B cell (primary cell): ENCODE data around the gene ACOT9. TPM values are rescaled to one million over a fixed set of nuclear protein-coding genes. Genes with fewer than 3 reads are reported as not detected.

ENCODE experiments used
- ATAC-seq: fragments of 200-7000 bp; cut with Tn5 transposase; one replicate; pipeline ENCODE4 v1.10.0; 2021; ENCODE audit warnings: low read depth, mild to moderate bottlenecking, moderate number of reproducible peaks, moderate library complexity
- CTCF ChIA-PET: fragments of 350-600 bp; sonication (Branson Sonifier 250); formaldehyde crosslinking; loops from one replicate; lab custom pipeline; 2021; ENCODE audit warnings: antibody characterized with exemption, inconsistent platforms; lab: Charles Lee
- POLR2A ChIA-PET: fragments of 350-600 bp; sonication (Branson Sonifier 250); formaldehyde crosslinking; loops from one replicate; lab custom pipeline; 2021; ENCODE audit warnings: antibody characterized with exemption; lab: Charles Lee
- DNase-seq: peaks from one replicate; pipeline ENCODE4 v3.0.0; 2013
- H2AFZ ChIP-seq: 2 replicates; pipeline ENCODE4 v1.6.1; 2012; ENCODE audit warnings: mild to moderate bottlenecking, low read depth, low read length; ENCODE audit not compliant: insufficient read depth, poor library complexity, severe bottlenecking
- H3K27ac ChIP-seq, 2 donors: 1 replicate in 1 of 2; 2 replicates in 1 of 2; pipeline ENCODE4 v1.5.1; 2012 to 2013; ENCODE audit warnings: low read length in 2 of 2, mild to moderate bottlenecking in 2 of 2, moderate library complexity in 1 of 2
- H3K27me3 ChIP-seq, 4 experiments: fragments of 200-600 bp in 1 of 4; sonication (generic) in 1 of 4; replicated peaks in 1 of 4; 1 replicate in 2 of 4; 2 replicates in 2 of 4; pipeline versions ENCODE4 v1.6.1 to v1.7.0; 2013 to 2016; ENCODE audit warnings: low read length in 3 of 4, mild to moderate bottlenecking in 2 of 4, mixed read lengths in 1 of 4, moderate library complexity in 1 of 4; ENCODE audit not compliant: insufficient read depth in 4 of 4, control insufficient read depth in 3 of 4; ENCODE audit errors: control extremely low read depth in 1 of 4
- H3K36me3 ChIP-seq, 2 experiments: replicated peaks in 1 of 2; 1 replicate in 1 of 2; 2 replicates in 1 of 2; pipeline versions ENCODE4 v1.6.1 to v1.7.1; 2013; ENCODE audit warnings: low read length in 1 of 2; ENCODE audit not compliant: insufficient read depth in 2 of 2, control insufficient read depth in 1 of 2; ENCODE audit errors: control extremely low read depth in 1 of 2, extremely low read depth in 1 of 2
- H3K4me1 ChIP-seq, 2 donors: fragments of 200-600 bp in 1 of 2; sonication (generic) in 1 of 2; 1 replicate in 1 of 2; 2 replicates in 1 of 2; pipeline versions ENCODE4 v1.5.1 to v1.6.1; 2013 to 2017; ENCODE audit warnings: low read length in 2 of 2; ENCODE audit not compliant: control insufficient read depth in 2 of 2, insufficient read depth in 2 of 2
- H3K4me2 ChIP-seq: replicated peaks from 2 replicates; pipeline ENCODE3; 2012; ENCODE audit warnings: mild to moderate bottlenecking, low read depth, low read length; ENCODE audit not compliant: poor library complexity, severe bottlenecking
- H3K4me3 ChIP-seq, 5 experiments: fragments of 200-600 bp in 1 of 5; sonication (generic) in 1 of 5; 1 replicate in 3 of 5; 2 replicates in 2 of 5; pipeline versions ENCODE4 v1.5.1 to v1.7.0; 2011 to 2016; ENCODE audit warnings: low read length in 4 of 5, mild to moderate bottlenecking in 4 of 5, low read depth in 2 of 5, control low read depth in 1 of 5, moderate library complexity in 1 of 5; ENCODE audit not compliant: insufficient read depth in 1 of 5; ENCODE audit errors: control extremely low read depth in 1 of 5, extremely low read depth in 1 of 5
- H3K79me2 ChIP-seq: fragments of 200-600 bp; sonication (generic); one replicate; pipeline ENCODE4 v1.6.0; 2016; ENCODE audit warnings: low read length; ENCODE audit not compliant: control insufficient read depth, insufficient read depth
- H3K9ac ChIP-seq: fragments of 200-600 bp; sonication (generic); 2 replicates; pipeline ENCODE4 v1.6.1; 2017; ENCODE audit warnings: mild to moderate bottlenecking, low read length, moderate library complexity
- H3K9me3 ChIP-seq, 3 donors: one replicate each; pipeline versions ENCODE4 v1.6.1 to v1.7.1; 2013; ENCODE audit warnings: low read length in 2 of 3; ENCODE audit not compliant: control insufficient read depth in 2 of 3, insufficient read depth in 1 of 3; ENCODE audit errors: control extremely low read depth in 1 of 3
- H4K20me1 ChIP-seq: 2 replicates; pipeline ENCODE4 v1.6.0; 2012; ENCODE audit warnings: mild to moderate bottlenecking, low read length; ENCODE audit not compliant: insufficient read depth, control insufficient read depth, poor library complexity, severe bottlenecking
- H3K27ac Mint-ChIP-seq: one replicate; pipeline ENCODE4 v1.8.0; 2021; ENCODE audit warnings: mixed read lengths
- H3K27me3 Mint-ChIP-seq: one replicate; pipeline ENCODE4 v1.8.0; 2021; ENCODE audit warnings: mixed read lengths
- H3K4me1 Mint-ChIP-seq: one replicate; pipeline ENCODE4 v1.8.0; 2021; ENCODE audit warnings: mixed read lengths
- H3K4me3 Mint-ChIP-seq: one replicate; pipeline ENCODE4 v1.8.0; 2021; ENCODE audit warnings: mixed read lengths
- H3K9me3 Mint-ChIP-seq: one replicate; pipeline ENCODE4 v1.8.0; 2022; ENCODE audit warnings: mixed read lengths; ENCODE audit not compliant: insufficient read depth
- EZH2 ChIP-seq: IDR thresholded peaks from 2 replicates; pipeline ENCODE4 v1.6.1; 2012; ENCODE audit warnings: borderline replicate concordance, low read depth, mild to moderate bottlenecking, moderate library complexity, low read length; ENCODE audit not compliant: insufficient read depth, poor library complexity, severe bottlenecking
- WGBS: methylation state at CpG from one replicate; pipeline ENCODE4 v1.1.5; 2013; ENCODE audit warnings: missing lambda C conversion rate; ENCODE audit not compliant: insufficient coverage; 5-methylcytosine and 5-hydroxymethylcytosine counted together
- intact Hi-C: fragments of 100-400 bp; cut with micrococcal nuclease; formaldehyde crosslinking; loops from one replicate; pipeline ENCODE4 v1.10.0; 2022
- polyA plus RNA-seq: library from polyadenylated mRNA; depleted of rRNA; stranded (reverse); fragments of >200 nt; gene quantifications from 2 replicates; pipeline ENCODE4 v1.2.3, GENCODE V29; 2012
- total RNA-seq, 2 donors: library from RNA; stranded (reverse); fragments of 120-200 nt in 1 of 2; gene quantifications; 1 replicate in 1 of 2; 2 replicates in 1 of 2; pipeline versions ENCODE4 v1.2.3 to v1.2.4, GENCODE V29; 2013 to 2022
- TF ChIP-seq, protein P1 (sequence below): fragments of 200-600 bp; IDR thresholded peaks from one replicate; pipeline ENCODE4 v1.8.0; 2022; ENCODE audit warnings: antibody characterized with exemption, mild to moderate bottlenecking

ACOT9 gene
- total and polyA plus RNA-seq, 2 donors (not counting 1 experiment from before 2014, with no cell fraction given) = 23.9 to 31.3 TPM

DNA sequence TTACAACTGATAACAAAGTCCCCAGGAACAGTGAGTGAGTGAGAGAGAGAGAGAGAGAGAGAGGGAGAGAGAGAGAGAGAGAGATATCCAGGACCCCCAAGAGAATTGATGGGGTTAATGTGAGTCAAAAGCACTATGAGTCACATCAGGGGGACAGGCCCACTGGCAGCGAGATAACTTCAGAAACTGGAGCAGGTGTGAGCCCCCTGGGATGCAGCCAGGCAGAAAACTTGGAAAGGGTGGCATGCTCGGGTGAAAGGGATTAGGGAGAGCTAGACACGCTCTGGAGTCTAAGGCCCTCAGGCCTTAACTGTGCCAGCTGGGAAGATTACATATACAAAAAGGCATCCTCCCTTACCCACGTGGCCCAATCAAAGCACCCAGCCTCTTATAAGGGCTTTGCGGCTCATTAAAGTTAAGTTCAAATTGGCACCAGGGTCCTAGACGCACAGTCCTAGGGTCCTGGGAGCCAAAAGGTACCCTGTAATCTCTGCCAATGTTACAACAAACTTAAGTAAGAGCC lies 841 bp downstream of the ACOT9 start:
- Histone ChIP-seq H3K79me2 (peaks cover 44% of the 10 kb centered on the region), H3K27me3 (no peaks in the 10 kb centered on the region), H3K9me3 (no peaks in the 10 kb centered on the region), H3K27ac (peak overlapping the region; percentile 86 to 87), H3K4me2 (peak overlapping the region; percentile 76), H3K9ac (peak overlapping the region; percentile 88), H3K36me3 (no peaks in the 10 kb centered on the region), H3K4me1 (peaks cover 3 to 12% of the 10 kb centered on the region in 2 donors), H4K20me1 (no peaks in the 10 kb centered on the region), H3K4me3 (peak overlapping the region; percentile 36 to 80 (median 75)), H2AFZ (peak overlapping the region; percentile 72)
- ChIA-PET CTCF (interaction anchor here (1.0 to 1.4 kb wide), 3 partner anchors 15 to 160 kb away, joined by 3 to 8 read pairs (median 3); partner anchors contain the start of gene SAT1), POLR2A (interaction anchor here (0.7 to 1.7 kb wide), 2 partner anchors 41 to 312 kb away, joined by 4 to 9 read pairs; partner anchors contain the start of genes EIF2S3 and SAT1)
- DNase-seq (no peak), ATAC-seq (no peak)
- intact Hi-C loops = loop anchor here (2.0 to 10.0 kb wide), 4 partner anchors 39 to 310 kb away; partner anchors contain the start of genes EIF2S3 and KLHL15
- WGBS = 22% methylated on average over 1 of the region's 6 CpGs
- no peaks in the 10 kb centered on the region for H3K27me3 Mint-ChIP-seq
- TF ChIP-seq, protein P1, sequence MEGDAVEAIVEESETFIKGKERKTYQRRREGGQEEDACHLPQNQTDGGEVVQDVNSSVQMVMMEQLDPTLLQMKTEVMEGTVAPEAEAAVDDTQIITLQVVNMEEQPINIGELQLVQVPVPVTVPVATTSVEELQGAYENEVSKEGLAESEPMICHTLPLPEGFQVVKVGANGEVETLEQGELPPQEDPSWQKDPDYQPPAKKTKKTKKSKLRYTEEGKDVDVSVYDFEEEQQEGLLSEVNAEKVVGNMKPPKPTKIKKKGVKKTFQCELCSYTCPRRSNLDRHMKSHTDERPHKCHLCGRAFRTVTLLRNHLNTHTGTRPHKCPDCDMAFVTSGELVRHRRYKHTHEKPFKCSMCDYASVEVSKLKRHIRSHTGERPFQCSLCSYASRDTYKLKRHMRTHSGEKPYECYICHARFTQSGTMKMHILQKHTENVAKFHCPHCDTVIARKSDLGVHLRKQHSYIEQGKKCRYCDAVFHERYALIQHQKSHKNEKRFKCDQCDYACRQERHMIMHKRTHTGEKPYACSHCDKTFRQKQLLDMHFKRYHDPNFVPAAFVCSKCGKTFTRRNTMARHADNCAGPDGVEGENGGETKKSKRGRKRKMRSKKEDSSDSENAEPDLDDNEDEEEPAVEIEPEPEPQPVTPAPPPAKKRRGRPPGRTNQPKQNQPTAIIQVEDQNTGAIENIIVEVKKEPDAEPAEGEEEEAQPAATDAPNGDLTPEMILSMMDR = no peak
- no peak for TF ChIP-seq EZH2
- H3K4me3 Mint-ChIP-seq = peak overlapping the region; percentile 91
- H3K9me3 Mint-ChIP-seq = no peaks in the 10 kb centered on the region
- peak overlapping the region; percentile 90 for H3K27ac Mint-ChIP-seq
- peaks cover 31% of the 10 kb centered on the region for H3K4me1 Mint-ChIP-seq

DNA sequence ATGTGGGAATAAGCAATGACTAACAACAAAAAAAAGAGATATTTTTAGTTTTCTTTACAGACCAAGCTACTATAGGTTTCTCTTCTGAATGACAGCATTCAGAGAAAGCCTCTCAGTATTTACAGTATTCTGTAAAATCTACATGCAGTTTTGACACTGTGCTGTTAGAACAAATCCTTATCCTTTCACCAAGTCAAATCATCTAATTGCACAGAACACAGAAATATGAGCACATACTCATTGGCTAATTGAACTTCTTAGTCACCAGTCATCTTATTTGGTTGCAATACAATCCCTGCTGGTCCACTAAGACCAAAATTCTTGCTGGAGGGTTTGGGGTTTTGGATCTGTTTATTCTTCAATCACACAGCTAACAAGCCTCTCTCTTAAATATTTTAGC lies 5.7 kb downstream of the ACOT9 start:
- no peak for DNase-seq
- TF ChIP-seq EZH2 = no peak
- TF ChIP-seq, protein P1 = no peak
- Histone ChIP-seq H3K9ac (no peak overlapping the region), H3K27me3 (no peaks in the 10 kb centered on the region), H3K4me2 (no peak overlapping the region), H3K79me2 (peaks cover 37% of the 10 kb centered on the region), H3K9me3 (no peaks in the 10 kb centered on the region), H3K36me3 (no peaks in the 10 kb centered on the region), H2AFZ (no peak overlapping the region), H3K4me3 (no peak overlapping the region), H3K27ac (no peak overlapping the region), H4K20me1 (no peaks in the 10 kb centered on the region), H3K4me1 (peaks cover 8 to 12% of the 10 kb centered on the region in 2 donors)
- no peak for ATAC-seq
- Mint-ChIP-seq H3K27me3 (no peaks in the 10 kb centered on the region), H3K9me3 (no peaks in the 10 kb centered on the region), H3K27ac (no peak overlapping the region), H3K4me1 (peaks cover 24% of the 10 kb centered on the region), H3K4me3 (no peak overlapping the region)
- CTCF ChIA-PET = no interaction called here
- POLR2A ChIA-PET = no interaction called here
- intact Hi-C loops = no loop called here
